Smooth muscle cell (in vitro differentiated cells): Measurements from ENCODE around the gene SLC12A3. TPM values are rescaled to one million over a fixed set of nuclear protein-coding genes. Genes with fewer than 3 reads are reported as not detected.

Experiments
- DNase-seq: peaks from one replicate; lab custom pipeline; 2025; ENCODE audit not compliant: unreplicated experiment; lab: John Stamatoyannopoulos, UW
- H2AFZ ChIP-seq: fragments of 200-600 bp; sonication (generic); 2 replicates; pipeline ENCODE4 v1.6.0; 2016; ENCODE audit warnings: antibody characterized with exemption, low read depth, mild to moderate bottlenecking
- H3F3A ChIP-seq: fragments of 200-600 bp; sonication (generic); 2 replicates; pipeline ENCODE4 v1.6.0; 2017; ENCODE audit warnings: antibody characterized with exemption, low read depth
- H3K27ac ChIP-seq: fragments of 200-600 bp; sonication (generic); 2 replicates; pipeline ENCODE4 v1.5.1; 2016; ENCODE audit warnings: low read depth, mild to moderate bottlenecking
- H3K27me3 ChIP-seq: fragments of 200-600 bp; sonication (generic); 2 replicates; pipeline ENCODE4 v1.6.1; 2016; ENCODE audit warnings: low read depth, mild to moderate bottlenecking
- H3K36me3 ChIP-seq: fragments of 200-600 bp; sonication (generic); 2 replicates; pipeline ENCODE4 v1.5.1; 2016; ENCODE audit warnings: low read depth
- H3K4me1 ChIP-seq: fragments of 200-600 bp; sonication (generic); 2 replicates; pipeline ENCODE4 v1.5.1; 2016; ENCODE audit warnings: low read depth
- H3K4me2 ChIP-seq: fragments of 200-600 bp; sonication (generic); 2 replicates; pipeline ENCODE4 v1.6.0; 2016; ENCODE audit warnings: mild to moderate bottlenecking
- H3K4me3 ChIP-seq: fragments of 200-600 bp; sonication (generic); 2 replicates; pipeline ENCODE4 v1.5.1; 2016; ENCODE audit warnings: mild to moderate bottlenecking
- H3K79me2 ChIP-seq: fragments of 200-600 bp; sonication (generic); 2 replicates; pipeline ENCODE4 v1.6.0; 2016; ENCODE audit warnings: low read depth, mild to moderate bottlenecking
- H3K9ac ChIP-seq: fragments of 200-600 bp; sonication (generic); 2 replicates; pipeline ENCODE4 v1.6.0; 2016; ENCODE audit warnings: low read depth
- H3K9me3 ChIP-seq: fragments of 200-600 bp; sonication (generic); replicated peaks from 2 replicates; pipeline ENCODE4 v1.5.1; 2016; ENCODE audit warnings: low read depth
- H4K20me1 ChIP-seq: fragments of 200-600 bp; sonication (generic); 2 replicates; pipeline ENCODE4 v1.6.0; 2016; ENCODE audit warnings: low read depth
- WGBS: methylation state at CpG from one replicate; pipeline ENCODE4 v1.1.7; 2016; ENCODE audit warnings: low lambda C conversion rate; 5-methylcytosine and 5-hydroxymethylcytosine counted together
- polyA plus RNA-seq: library from polyadenylated mRNA; unstranded; fragments of >200 nt; fragmentation: Nextera tagmentation; extraction: Ambion mirVana; gene quantifications from 2 replicates; pipeline ENCODE4 v1.2.1, GENCODE V29; 2016
- total RNA-seq: library from RNA; depleted of rRNA; stranded (reverse); fragments of >200 nt; gene quantifications from 2 replicates; pipeline ENCODE4 v1.2.3, GENCODE V29; 2014
- TF ChIP-seq, protein P1 (sequence below): fragments of 200-600 bp; sonication (generic); IDR thresholded peaks from 2 replicates; pipeline ENCODE4 v1.5.1; 2017; ENCODE audit warnings: borderline replicate concordance, mild to moderate bottlenecking, antibody characterized with exemption; ENCODE audit not compliant: insufficient read depth, poor library complexity, severe bottlenecking

Gene SLC12A3
- total and polyA plus RNA-seq, 2 experiments from 2014 or later, result not detected

DNA sequence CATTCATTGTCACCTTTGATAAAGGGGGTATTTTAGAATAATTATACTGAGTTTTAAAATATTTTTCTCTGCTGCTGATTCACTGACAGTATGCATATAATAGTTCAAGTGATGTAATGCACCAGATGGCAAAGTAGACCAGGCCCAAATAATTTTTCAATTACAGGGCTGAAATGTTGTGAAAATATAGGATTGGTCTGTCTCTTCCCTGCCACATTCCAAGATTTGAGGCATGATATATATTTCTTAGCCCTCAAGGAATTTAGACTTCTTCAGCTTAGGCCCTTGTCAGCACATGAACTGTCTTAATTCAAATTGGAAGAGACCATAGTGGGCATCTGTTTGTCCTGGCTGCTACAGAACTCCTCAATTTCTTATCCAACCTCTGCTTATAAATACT lies 39.2 kb upstream of the SLC12A3 start:
- H4K20me1 ChIP-seq, result no peaks in the 10 kb centered on the region
- H2AFZ ChIP-seq, result no peak overlapping the region
- H3K27ac ChIP-seq, result no peak overlapping the region
- H3K9me3 ChIP-seq, result no peaks in the 10 kb centered on the region
- H3K4me3 ChIP-seq, result no peak overlapping the region
- peaks cover 9% of the 10 kb centered on the region for H3K4me1 ChIP-seq
- H3K79me2 ChIP-seq, result no peaks in the 10 kb centered on the region
- H3K4me2 ChIP-seq, result no peak overlapping the region
- H3K36me3 ChIP-seq, result no peaks in the 10 kb centered on the region
- TF ChIP-seq, protein P1, sequence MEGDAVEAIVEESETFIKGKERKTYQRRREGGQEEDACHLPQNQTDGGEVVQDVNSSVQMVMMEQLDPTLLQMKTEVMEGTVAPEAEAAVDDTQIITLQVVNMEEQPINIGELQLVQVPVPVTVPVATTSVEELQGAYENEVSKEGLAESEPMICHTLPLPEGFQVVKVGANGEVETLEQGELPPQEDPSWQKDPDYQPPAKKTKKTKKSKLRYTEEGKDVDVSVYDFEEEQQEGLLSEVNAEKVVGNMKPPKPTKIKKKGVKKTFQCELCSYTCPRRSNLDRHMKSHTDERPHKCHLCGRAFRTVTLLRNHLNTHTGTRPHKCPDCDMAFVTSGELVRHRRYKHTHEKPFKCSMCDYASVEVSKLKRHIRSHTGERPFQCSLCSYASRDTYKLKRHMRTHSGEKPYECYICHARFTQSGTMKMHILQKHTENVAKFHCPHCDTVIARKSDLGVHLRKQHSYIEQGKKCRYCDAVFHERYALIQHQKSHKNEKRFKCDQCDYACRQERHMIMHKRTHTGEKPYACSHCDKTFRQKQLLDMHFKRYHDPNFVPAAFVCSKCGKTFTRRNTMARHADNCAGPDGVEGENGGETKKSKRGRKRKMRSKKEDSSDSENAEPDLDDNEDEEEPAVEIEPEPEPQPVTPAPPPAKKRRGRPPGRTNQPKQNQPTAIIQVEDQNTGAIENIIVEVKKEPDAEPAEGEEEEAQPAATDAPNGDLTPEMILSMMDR, result no peak
- H3K27me3 ChIP-seq, result no peaks in the 10 kb centered on the region
- DNase-seq, result no peak
- H3K9ac ChIP-seq, result no peak overlapping the region
- no peaks in the 10 kb centered on the region for H3F3A ChIP-seq

DNA sequence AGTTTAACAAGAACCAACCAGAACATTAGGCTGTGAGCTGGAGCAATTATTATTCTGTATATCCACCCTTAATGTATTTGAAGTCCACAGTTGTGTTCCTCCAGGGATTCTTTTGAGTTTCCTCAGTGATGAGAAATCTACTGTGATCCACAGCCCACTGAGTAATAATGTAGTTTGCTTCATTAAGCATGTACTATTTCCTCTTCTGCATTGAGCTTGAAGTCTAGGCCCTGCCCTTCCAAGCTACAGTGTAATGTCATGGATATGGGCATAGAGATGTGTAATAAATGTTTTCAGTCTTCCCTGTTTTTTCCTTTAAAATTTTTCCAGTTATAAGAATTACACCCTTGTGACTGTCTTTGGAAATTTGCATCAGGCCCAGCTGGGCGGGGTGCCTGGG lies 36.4 kb upstream of the SLC12A3 start:
- 100% methylated on average over 1 of the region's 1 CpG for WGBS
- H2AFZ ChIP-seq, result no peak overlapping the region
- peaks cover 9% of the 10 kb centered on the region for H3K4me1 ChIP-seq
- no peaks in the 10 kb centered on the region for H3F3A ChIP-seq
- DNase-seq, result no peak
- no peak overlapping the region for H3K4me3 ChIP-seq
- H3K27ac ChIP-seq, result no peak overlapping the region
- no peaks in the 10 kb centered on the region for H3K36me3 ChIP-seq
- TF ChIP-seq, protein P1, result no peak
- no peak overlapping the region for H3K4me2 ChIP-seq
- H3K9ac ChIP-seq, result no peak overlapping the region
- H3K79me2 ChIP-seq, result no peaks in the 10 kb centered on the region
- H3K27me3 ChIP-seq, result no peaks in the 10 kb centered on the region
- H3K9me3 ChIP-seq, result no peaks in the 10 kb centered on the region
- no peaks in the 10 kb centered on the region for H4K20me1 ChIP-seq

DNA sequence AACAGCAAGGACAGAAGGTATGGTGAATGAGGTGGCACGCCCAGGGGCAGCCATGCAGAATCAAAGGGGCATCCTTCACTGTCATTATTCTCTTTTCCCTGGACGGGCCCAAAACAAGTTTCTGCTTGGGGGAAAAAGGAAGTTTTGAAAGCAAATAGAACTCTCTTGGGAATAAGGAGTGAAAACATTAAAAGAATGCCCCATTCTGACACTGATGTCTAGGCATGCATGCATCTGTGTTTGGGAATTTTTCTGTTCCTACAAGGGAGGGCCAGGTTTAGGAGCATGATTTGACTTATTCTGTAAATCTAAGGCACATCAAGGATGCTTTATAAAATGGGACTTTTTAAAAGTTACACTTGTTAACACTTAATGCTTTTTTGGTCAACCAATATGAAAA lies 34.3 kb upstream of the SLC12A3 start:
- H3K36me3 ChIP-seq, result no peaks in the 10 kb centered on the region
- H4K20me1 ChIP-seq, result no peaks in the 10 kb centered on the region
- H3F3A ChIP-seq, result no peaks in the 10 kb centered on the region
- DNase-seq, result no peak
- H3K27ac ChIP-seq, result no peak overlapping the region
- 40% methylated on average over 2 of the region's 2 CpGs for WGBS
- H3K27me3 ChIP-seq, result no peaks in the 10 kb centered on the region
- no peak overlapping the region for H3K9ac ChIP-seq
- H3K4me3 ChIP-seq, result no peak overlapping the region
- TF ChIP-seq, protein P1, result no peak
- H3K79me2 ChIP-seq, result no peaks in the 10 kb centered on the region
- no peak overlapping the region for H2AFZ ChIP-seq
- no peak overlapping the region for H3K4me2 ChIP-seq
- no peaks in the 10 kb centered on the region for H3K4me1 ChIP-seq
- no peaks in the 10 kb centered on the region for H3K9me3 ChIP-seq

DNA sequence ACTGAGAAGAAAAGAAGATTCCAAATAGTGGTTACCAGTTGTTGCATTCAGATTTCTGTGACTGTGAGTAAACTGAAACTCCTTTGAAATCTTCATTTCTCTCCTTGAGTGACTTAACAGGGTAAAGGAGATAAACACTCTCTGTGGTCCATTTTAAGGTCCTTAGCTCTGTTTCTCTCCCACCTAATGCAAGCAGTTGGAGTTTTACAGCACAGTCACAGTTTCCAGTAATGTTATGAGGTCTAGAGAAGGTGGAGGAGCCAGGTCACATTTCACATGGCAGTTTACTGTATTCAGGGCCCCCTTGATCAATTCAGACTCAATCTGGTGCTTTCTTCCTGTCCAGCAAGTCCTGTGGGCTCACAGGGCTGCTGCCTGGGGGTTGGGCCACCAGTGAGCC lies 32.2 kb upstream of the SLC12A3 start:
- Histone ChIP-seq H3K27ac (no peak overlapping the region), H3K9me3 (no peaks in the 10 kb centered on the region), H4K20me1 (no peaks in the 10 kb centered on the region), H3K4me1 (no peaks in the 10 kb centered on the region), H3K9ac (no peak overlapping the region), H3K79me2 (no peaks in the 10 kb centered on the region), H2AFZ (no peak overlapping the region), H3K4me2 (no peak overlapping the region), H3F3A (no peaks in the 10 kb centered on the region), H3K4me3 (no peak overlapping the region), H3K27me3 (no peaks in the 10 kb centered on the region), H3K36me3 (no peaks in the 10 kb centered on the region)
- TF ChIP-seq, protein P1, result no peak
- no peak for DNase-seq
